SK-N-SH treated with all-trans-retinoic acid at 6 μM for 48 hours (cell line): ENCODE results near the gene PPP1R3C.

Source experiments
- ATAC-seq: fragments of 200-7000 bp; cut with Tn5 transposase; 3 replicates; pipeline ENCODE4 v1.9.1; 2020; ENCODE audit warnings: mild to moderate bottlenecking, moderate library complexity
- BACH2 ChIP-seq: fragments of 250-450 bp; sonication (Bioruptor Pico); IDR thresholded peaks from 2 replicates; pipeline ENCODE4 v1.9.0; 2021; ENCODE audit warnings: mild to moderate bottlenecking, borderline replicate concordance
- CSDC2 ChIP-seq: fragments of 250-450 bp; sonication (Bioruptor Pico); IDR thresholded peaks from 2 replicates; pipeline ENCODE4 v1.5.0; 2020; ENCODE audit warnings: mild to moderate bottlenecking, moderate library complexity
- GLIS3 ChIP-seq: fragments of 250-450 bp; sonication (Bioruptor Pico); IDR thresholded peaks from 2 replicates; pipeline ENCODE4 v1.5.0; 2020; ENCODE audit warnings: mild to moderate bottlenecking, moderate library complexity
- ISL1 ChIP-seq: fragments of 250-450 bp; sonication (Bioruptor Pico); IDR thresholded peaks from 2 replicates; pipeline ENCODE4 v2.1.2; 2022; ENCODE audit warnings: mild to moderate bottlenecking, moderate library complexity
- OSR1 ChIP-seq: fragments of 250-450 bp; sonication (Bioruptor Pico); IDR thresholded peaks from 2 replicates; pipeline ENCODE4 v1.8.0; 2022; ENCODE audit warnings: moderate library complexity, mild to moderate bottlenecking, inconsistent platforms
- PPARA ChIP-seq: fragments of 250-450 bp; sonication (Bioruptor Pico); IDR thresholded peaks from 2 replicates; pipeline ENCODE4 v1.5.0; 2020; ENCODE audit warnings: mild to moderate bottlenecking, borderline replicate concordance
- RARB ChIP-seq: fragments of 250-450 bp; sonication (Bioruptor Pico); IDR thresholded peaks from 2 replicates; pipeline ENCODE4 v1.8.0; 2021; ENCODE audit warnings: mild to moderate bottlenecking, moderate library complexity
- TCF4 ChIP-seq: fragments of 250-450 bp; sonication (Bioruptor Pico); IDR thresholded peaks from 2 replicates; pipeline ENCODE4 v1.8.0; 2021; ENCODE audit warnings: mild to moderate bottlenecking, moderate library complexity, borderline replicate concordance
- TOX ChIP-seq: fragments of 250-450 bp; sonication (Bioruptor Pico); IDR thresholded peaks from 2 replicates; pipeline ENCODE4 v1.8.0; 2021; ENCODE audit warnings: mild to moderate bottlenecking, moderate library complexity, borderline replicate concordance
- ZC3H10 ChIP-seq: fragments of 250-450 bp; sonication (Bioruptor Pico); IDR thresholded peaks from 2 replicates; pipeline ENCODE4 v1.5.1; 2021; ENCODE audit warnings: mild to moderate bottlenecking, moderate library complexity
- ZFP3 ChIP-seq: fragments of 250-450 bp; sonication (Bioruptor Pico); IDR thresholded peaks from 2 replicates; pipeline ENCODE4 v1.5.0; 2020; ENCODE audit warnings: mild to moderate bottlenecking, moderate library complexity
- ZFP30 ChIP-seq: fragments of 450-650 bp; formaldehyde crosslinking; IDR thresholded peaks from 2 replicates; pipeline ENCODE4 v1.5.0; 2022; ENCODE audit warnings: mild to moderate bottlenecking, moderate library complexity
- ZNF565 ChIP-seq: fragments of 450-650 bp; formaldehyde crosslinking; conservative IDR thresholded peaks from 2 replicates; pipeline ENCODE4 v1.5.0; 2020; ENCODE audit warnings: low read depth, mild to moderate bottlenecking, moderate library complexity
- ZNF70 ChIP-seq: fragments of 450-650 bp; formaldehyde crosslinking; IDR thresholded peaks from 2 replicates; pipeline ENCODE4 v1.5.0; 2020; ENCODE audit warnings: mild to moderate bottlenecking, moderate library complexity
- ZNF8 ChIP-seq: fragments of 450-650 bp; formaldehyde crosslinking; IDR thresholded peaks from 2 replicates; pipeline ENCODE4 v1.5.0; 2020; ENCODE audit warnings: mild to moderate bottlenecking, moderate library complexity
- TF ChIP-seq, protein P1 (sequence below): fragments of 250-450 bp; sonication (Bioruptor Pico); IDR thresholded peaks from 2 replicates; pipeline ENCODE4 v1.8.0; 2020; ENCODE audit warnings: mild to moderate bottlenecking, moderate library complexity, borderline replicate concordance
- TF ChIP-seq, protein P2 (sequence below): fragments of 250-450 bp; sonication (Bioruptor Pico); IDR thresholded peaks from 2 replicates; pipeline ENCODE4 v1.5.0; 2020; ENCODE audit warnings: mild to moderate bottlenecking, moderate library complexity
- TF ChIP-seq, protein P3 (sequence below): fragments of 250-450 bp; sonication (Bioruptor Pico); IDR thresholded peaks from 2 replicates; pipeline ENCODE4 v1.5.1; 2021; ENCODE audit warnings: mild to moderate bottlenecking, moderate library complexity

PPP1R3C gene

DNA sequence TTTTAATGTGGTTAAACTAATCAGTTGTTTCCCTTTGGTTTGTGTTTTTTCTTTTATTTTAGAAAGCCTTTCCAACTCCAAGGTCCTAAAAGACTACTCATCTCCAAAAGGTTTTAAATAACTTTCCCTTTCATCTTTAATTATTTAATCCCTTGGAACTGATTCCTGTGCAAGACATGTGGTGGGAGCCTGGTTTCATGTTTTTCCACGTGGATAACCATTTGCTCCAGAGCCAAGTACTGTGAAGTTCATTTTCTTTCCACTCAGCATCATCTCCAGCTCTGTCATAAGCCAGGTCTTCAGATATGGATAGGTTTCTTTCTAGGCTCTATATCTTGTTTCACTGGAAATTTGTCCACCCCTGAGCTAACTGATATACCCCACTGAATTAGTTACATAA is 16.7 kb downstream of the PPP1R3C start (continued):
- TF ChIP-seq, protein P1, sequence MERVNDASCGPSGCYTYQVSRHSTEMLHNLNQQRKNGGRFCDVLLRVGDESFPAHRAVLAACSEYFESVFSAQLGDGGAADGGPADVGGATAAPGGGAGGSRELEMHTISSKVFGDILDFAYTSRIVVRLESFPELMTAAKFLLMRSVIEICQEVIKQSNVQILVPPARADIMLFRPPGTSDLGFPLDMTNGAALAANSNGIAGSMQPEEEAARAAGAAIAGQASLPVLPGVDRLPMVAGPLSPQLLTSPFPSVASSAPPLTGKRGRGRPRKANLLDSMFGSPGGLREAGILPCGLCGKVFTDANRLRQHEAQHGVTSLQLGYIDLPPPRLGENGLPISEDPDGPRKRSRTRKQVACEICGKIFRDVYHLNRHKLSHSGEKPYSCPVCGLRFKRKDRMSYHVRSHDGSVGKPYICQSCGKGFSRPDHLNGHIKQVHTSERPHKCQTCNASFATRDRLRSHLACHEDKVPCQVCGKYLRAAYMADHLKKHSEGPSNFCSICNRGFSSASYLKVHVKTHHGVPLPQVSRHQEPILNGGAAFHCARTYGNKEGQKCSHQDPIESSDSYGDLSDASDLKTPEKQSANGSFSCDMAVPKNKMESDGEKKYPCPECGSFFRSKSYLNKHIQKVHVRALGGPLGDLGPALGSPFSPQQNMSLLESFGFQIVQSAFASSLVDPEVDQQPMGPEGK (CRISPR knock-in tag), result no peak
- TF ChIP-seq TCF4 (CRISPR knock-in tag), result no peak

DNA sequence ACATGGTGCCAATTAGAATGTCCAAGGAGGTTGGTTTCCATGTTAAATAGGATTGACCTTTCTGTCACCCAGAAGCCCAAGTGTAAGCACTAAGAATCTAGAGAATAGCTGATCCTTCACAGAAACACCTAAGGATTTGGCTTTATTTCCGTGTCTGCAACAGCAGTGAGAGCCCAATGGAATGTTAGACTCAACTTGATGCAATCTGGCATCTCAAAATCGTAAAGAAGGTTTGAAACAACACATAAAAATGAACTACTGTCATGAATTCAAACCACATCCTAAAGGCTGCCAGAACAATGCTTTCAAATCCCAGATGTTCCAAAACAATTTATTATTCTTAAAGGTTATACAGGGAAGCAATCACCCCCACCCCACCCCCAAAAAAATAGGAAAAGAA is 18.6 kb downstream of the PPP1R3C start:
- peak; percentile 94 for TF ChIP-seq TOX (CRISPR knock-in tag)
- no peak for TF ChIP-seq BACH2 (CRISPR knock-in tag)
- no peak for TF ChIP-seq CSDC2 (CRISPR knock-in tag)
- no peak for TF ChIP-seq ZNF70 (CRISPR knock-in tag)
- peak; percentile 81; the same call in 1 of the 2 replicates for TF ChIP-seq RARB
- peak; percentile 58 for ATAC-seq

DNA sequence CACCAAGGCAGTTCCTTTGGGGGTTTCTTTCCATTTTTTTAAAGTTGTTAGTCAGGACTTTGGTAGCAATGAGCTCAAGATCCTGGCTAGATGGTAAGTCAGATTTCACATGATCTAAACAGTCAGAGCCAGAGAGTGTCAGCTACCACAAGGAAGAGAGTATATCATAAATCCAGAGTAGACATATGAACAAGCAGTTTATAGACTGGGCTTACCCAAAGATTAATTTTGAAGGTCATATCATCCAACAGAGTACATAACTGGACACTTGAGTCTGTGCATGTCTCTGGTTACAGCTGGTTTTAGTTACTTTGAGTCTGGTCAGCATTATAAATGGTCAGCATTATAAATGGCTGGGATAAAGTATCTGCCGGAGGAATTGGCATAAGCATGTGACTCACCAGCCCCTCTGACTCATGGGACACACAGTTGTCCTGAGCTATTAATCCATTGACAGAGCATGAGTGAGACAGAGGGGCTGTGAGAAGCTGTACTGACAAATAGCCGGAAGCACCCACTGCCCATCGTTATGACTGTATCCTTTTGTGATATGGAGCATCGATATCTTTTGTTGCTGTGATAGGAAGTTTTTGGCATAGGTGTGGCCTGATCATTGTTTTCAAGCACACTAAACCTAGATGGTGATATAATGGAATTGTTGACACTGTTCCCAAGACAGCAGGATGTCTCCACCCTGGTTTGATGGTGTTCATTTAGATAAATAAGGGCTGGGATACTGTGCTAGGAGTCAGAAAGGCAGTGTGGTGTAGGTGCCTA is 19.3 kb downstream of the PPP1R3C start:
- peak; percentile 87 for ATAC-seq

DNA sequence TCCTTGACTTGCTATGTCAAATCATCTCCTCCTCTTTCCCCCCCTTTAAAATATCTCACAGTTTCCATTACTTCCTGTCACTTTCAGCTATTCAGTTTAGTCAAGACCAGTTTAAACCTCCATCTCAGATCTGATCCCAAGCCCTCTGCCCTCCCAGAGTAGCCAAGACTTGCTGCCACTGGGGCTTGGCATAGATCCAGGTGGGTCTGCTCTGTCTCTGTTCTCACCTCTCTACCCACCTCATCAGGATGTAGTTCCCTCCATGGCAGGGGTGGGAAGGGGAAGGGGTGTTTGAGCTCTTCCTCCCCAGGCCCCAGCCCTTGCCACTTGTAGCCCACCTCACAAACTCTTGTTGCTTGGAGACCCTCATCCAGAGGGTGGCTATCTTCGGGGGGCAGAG is 22.0 kb downstream of the PPP1R3C start:
- no peak for ATAC-seq
- no peak for TF ChIP-seq PPARA (CRISPR knock-in tag)
- no peak for TF ChIP-seq BACH2 (CRISPR knock-in tag)
- TF ChIP-seq GLIS3 (CRISPR knock-in tag), result no peak
- TF ChIP-seq, protein P2, sequence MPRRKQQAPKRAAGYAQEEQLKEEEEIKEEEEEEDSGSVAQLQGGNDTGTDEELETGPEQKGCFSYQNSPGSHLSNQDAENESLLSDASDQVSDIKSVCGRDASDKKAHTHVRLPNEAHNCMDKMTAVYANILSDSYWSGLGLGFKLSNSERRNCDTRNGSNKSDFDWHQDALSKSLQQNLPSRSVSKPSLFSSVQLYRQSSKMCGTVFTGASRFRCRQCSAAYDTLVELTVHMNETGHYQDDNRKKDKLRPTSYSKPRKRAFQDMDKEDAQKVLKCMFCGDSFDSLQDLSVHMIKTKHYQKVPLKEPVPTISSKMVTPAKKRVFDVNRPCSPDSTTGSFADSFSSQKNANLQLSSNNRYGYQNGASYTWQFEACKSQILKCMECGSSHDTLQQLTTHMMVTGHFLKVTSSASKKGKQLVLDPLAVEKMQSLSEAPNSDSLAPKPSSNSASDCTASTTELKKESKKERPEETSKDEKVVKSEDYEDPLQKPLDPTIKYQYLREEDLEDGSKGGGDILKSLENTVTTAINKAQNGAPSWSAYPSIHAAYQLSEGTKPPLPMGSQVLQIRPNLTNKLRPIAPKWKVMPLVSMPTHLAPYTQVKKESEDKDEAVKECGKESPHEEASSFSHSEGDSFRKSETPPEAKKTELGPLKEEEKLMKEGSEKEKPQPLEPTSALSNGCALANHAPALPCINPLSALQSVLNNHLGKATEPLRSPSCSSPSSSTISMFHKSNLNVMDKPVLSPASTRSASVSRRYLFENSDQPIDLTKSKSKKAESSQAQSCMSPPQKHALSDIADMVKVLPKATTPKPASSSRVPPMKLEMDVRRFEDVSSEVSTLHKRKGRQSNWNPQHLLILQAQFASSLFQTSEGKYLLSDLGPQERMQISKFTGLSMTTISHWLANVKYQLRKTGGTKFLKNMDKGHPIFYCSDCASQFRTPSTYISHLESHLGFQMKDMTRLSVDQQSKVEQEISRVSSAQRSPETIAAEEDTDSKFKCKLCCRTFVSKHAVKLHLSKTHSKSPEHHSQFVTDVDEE (CRISPR knock-in tag), result no peak
- TF ChIP-seq, protein P3, sequence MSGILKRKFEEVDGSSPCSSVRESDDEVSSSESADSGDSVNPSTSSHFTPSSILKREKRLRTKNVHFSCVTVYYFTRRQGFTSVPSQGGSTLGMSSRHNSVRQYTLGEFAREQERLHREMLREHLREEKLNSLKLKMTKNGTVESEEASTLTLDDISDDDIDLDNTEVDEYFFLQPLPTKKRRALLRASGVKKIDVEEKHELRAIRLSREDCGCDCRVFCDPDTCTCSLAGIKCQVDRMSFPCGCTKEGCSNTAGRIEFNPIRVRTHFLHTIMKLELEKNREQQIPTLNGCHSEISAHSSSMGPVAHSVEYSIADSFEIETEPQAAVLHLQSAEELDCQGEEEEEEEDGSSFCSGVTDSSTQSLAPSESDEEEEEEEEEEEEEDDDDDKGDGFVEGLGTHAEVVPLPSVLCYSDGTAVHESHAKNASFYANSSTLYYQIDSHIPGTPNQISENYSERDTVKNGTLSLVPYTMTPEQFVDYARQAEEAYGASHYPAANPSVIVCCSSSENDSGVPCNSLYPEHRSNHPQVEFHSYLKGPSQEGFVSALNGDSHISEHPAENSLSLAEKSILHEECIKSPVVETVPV, result no peak
- no peak for TF ChIP-seq ZNF70 (CRISPR knock-in tag)
- no peak for TF ChIP-seq ISL1 (CRISPR knock-in tag)
- no peak for TF ChIP-seq OSR1 (CRISPR knock-in tag)
- TF ChIP-seq ZFP3 (CRISPR knock-in tag), result no peak
- no peak for TF ChIP-seq ZFP30 (CRISPR knock-in tag)
- TF ChIP-seq ZNF565 (CRISPR knock-in tag), result no peak
- no peak for TF ChIP-seq ZNF8 (CRISPR knock-in tag)

More for the DNA sequence above, 19.3 kb downstream of the PPP1R3C start:
- TF ChIP-seq, protein P1 (CRISPR knock-in tag), result peak; percentile 73
- peak; percentile 97 for TF ChIP-seq TOX (CRISPR knock-in tag)
- TF ChIP-seq ZC3H10 (CRISPR knock-in tag), result peak; percentile 79
- TF ChIP-seq RARB, result peak; percentile 97
- peak; percentile 27; the same call in 1 of the 2 replicates for TF ChIP-seq GLIS3 (CRISPR knock-in tag)
- TF ChIP-seq CSDC2 (CRISPR knock-in tag), result no peak
- TF ChIP-seq ZNF565 (CRISPR knock-in tag), result no peak
- TF ChIP-seq BACH2 (CRISPR knock-in tag), result no peak
- TF ChIP-seq, protein P3, result no peak
- TF ChIP-seq ISL1 (CRISPR knock-in tag), result peak; percentile 88
